Nephron (organoid): ENCODE data around the gene DVL3.
"Not testable (repeated sequence)": the region's sequence is repeated elsewhere in the genome, so short reads cannot be mapped to it uniquely, and the experiment has no call there.

Source experiments
- H3K27ac Mint-ChIP-seq, 3 experiments: 2 replicates each; pipeline ENCODE4 v1.8.0; 2020; ENCODE audit warnings: mixed read lengths in 3 of 3, mild to moderate bottlenecking in 2 of 3, moderate library complexity in 1 of 3
- H3K27me3 Mint-ChIP-seq: 2 replicates; pipeline ENCODE4 v1.8.0; 2021; ENCODE audit warnings: low read depth, mild to moderate bottlenecking, moderate library complexity, mixed read lengths
- H3K36me3 Mint-ChIP-seq: 2 replicates; pipeline ENCODE4 v1.8.0; 2020; ENCODE audit warnings: low read depth, mixed read lengths
- H3K4me1 Mint-ChIP-seq: 2 replicates; pipeline ENCODE4 v1.8.0; 2020; ENCODE audit warnings: mixed read lengths
- H3K4me3 Mint-ChIP-seq, 3 experiments: 2 replicates each; pipeline ENCODE4 v1.8.0; 2020; ENCODE audit warnings: mild to moderate bottlenecking in 3 of 3, mixed read lengths in 3 of 3, moderate library complexity in 2 of 3
- H3K9me3 Mint-ChIP-seq: 2 replicates; pipeline ENCODE4 v1.8.0; 2020; ENCODE audit warnings: mixed read lengths
- CTCF ChIP-seq, 3 experiments: fragments of 200-600 bp; sonication (generic); IDR thresholded peaks; one replicate each; pipeline ENCODE4 v1.5.0; 2021; ENCODE audit warnings: antibody characterized with exemption in 3 of 3; ENCODE audit not compliant: unreplicated experiment in 3 of 3

Gene DVL3

GRCh38 chr3:184145751-184146270, 9.4 kb upstream of the DVL3 start:
- no peak overlapping the region for H3K4me3 Mint-ChIP-seq
- no peaks in the 10 kb centered on the region for H3K27me3 Mint-ChIP-seq
- H3K36me3 Mint-ChIP-seq: peaks cover 35% of the 10 kb centered on the region

GRCh38 chr3:184148076-184148475, 7.1 kb upstream of the DVL3 start:
- Mint-ChIP-seq H3K36me3 (peaks cover 14% of the 10 kb centered on the region), H3K27me3 (no peaks in the 10 kb centered on the region), H3K27ac (no peak overlapping the region), H3K4me1 (peaks cover 18% of the 10 kb centered on the region), H3K9me3 (no peaks in the 10 kb centered on the region), H3K4me3 (no peak overlapping the region)
- TF ChIP-seq CTCF (IDR thresholded peaks at IDR 0.05; ENCODE audit: unreplicated experiment in 3 of 3): no peak

More at GRCh38 chr3:184145751-184146270, 9.4 kb upstream of the DVL3 start:
- Mint-ChIP-seq H3K4me1 (peaks cover 12% of the 10 kb centered on the region), H3K9me3 (no peaks in the 10 kb centered on the region), H3K27ac (peak overlapping the region in 2 of 3 experiments; percentile 50 to 78)
- no peak for TF ChIP-seq CTCF (IDR thresholded peaks at IDR 0.05; ENCODE audit: unreplicated experiment in 3 of 3)

- Mint-ChIP-seq H3K27ac (no peak overlapping the region), H3K4me3 (no peak overlapping the region), H3K27me3 (no peaks in the 10 kb centered on the region), H3K9me3 (no peaks in the 10 kb centered on the region), H3K36me3 (peaks cover 7% of the 10 kb centered on the region), H3K4me1 (peaks cover 25% of the 10 kb centered on the region)
- no peak for TF ChIP-seq CTCF (IDR thresholded peaks at IDR 0.05; ENCODE audit: unreplicated experiment in 3 of 3)
These were observed 6.1 kb upstream of the DVL3 start for GRCh38 chr3:184149123-184149522.

GRCh38 chr3:184149770-184150169, 5.4 kb upstream of the DVL3 start:
- H3K9me3 Mint-ChIP-seq, H3K36me3 Mint-ChIP-seq, H3K27ac Mint-ChIP-seq, H3K27me3 Mint-ChIP-seq: not testable (repeated sequence)
- peak in 1 of 3 experiments; percentile 9 for TF ChIP-seq CTCF (IDR thresholded peaks at IDR 0.05; ENCODE audit: unreplicated experiment in 3 of 3)
- peak overlapping the region in 2 of 3 experiments; percentile 50 to 63 for H3K4me3 Mint-ChIP-seq
- H3K4me1 Mint-ChIP-seq: peaks cover 28% of the 10 kb centered on the region

- peaks cover 9% of the 10 kb centered on the region for H3K36me3 Mint-ChIP-seq
- no peak for TF ChIP-seq CTCF (IDR thresholded peaks at IDR 0.05; ENCODE audit: unreplicated experiment in 3 of 3)
- H3K4me1 Mint-ChIP-seq: peaks cover 46% of the 10 kb centered on the region
- H3K4me3 Mint-ChIP-seq: peak overlapping the region; percentile 94 to 100 (median 99)
- no peaks in the 10 kb centered on the region for H3K27me3 Mint-ChIP-seq
- no peaks in the 10 kb centered on the region for H3K9me3 Mint-ChIP-seq
- peak overlapping the region; percentile 94 to 99 (median 98) for H3K27ac Mint-ChIP-seq
These were observed 706 bp downstream of the DVL3 start for GRCh38 chr3:184155644-184156521.
